ENCODE data around the gene GIMAP4. TPM values are rescaled to one million over a fixed set of nuclear protein-coding genes. Genes with fewer than 3 reads are reported as not detected.
A peak's percentile ranks its signal among the peaks of the same experiment; 100 is the strongest.
"Not testable (repeated sequence)": the region's sequence is repeated elsewhere in the genome, so short reads cannot be mapped to it uniquely, and the experiment has no call there.

GIMAP4 gene
- 166 and 197 TPM in 2 replicates for total RNA-seq

DNA sequence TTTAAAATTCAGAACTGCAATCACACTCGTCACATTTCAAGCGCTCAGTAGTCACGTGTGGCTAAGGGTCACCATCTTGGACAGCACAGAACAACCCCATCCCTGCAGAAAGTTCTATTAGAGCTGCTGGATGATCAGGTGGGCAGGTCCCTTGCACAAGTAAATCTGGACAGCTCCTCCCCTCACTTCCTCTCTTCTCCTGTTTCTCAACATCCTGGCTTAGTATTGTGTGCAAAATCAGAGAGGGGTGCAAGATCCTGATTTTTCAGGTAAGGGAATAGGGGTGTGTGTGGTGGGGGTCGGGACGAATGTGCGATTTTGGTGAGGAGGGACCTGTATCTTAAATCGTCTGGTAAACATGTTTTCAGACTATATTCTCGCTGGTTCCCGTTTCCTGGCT is at the start of gene GIMAP4:
GIMAP4 (plus strand) TSS at position 222 of the 400 bp plus-strand sequence. CDS start 2,512 bp downstream, outside the sequence.
- DNase-seq (ENCODE audit: low read depth in 2 of 2): peak; percentile 51 to 66

DNA sequence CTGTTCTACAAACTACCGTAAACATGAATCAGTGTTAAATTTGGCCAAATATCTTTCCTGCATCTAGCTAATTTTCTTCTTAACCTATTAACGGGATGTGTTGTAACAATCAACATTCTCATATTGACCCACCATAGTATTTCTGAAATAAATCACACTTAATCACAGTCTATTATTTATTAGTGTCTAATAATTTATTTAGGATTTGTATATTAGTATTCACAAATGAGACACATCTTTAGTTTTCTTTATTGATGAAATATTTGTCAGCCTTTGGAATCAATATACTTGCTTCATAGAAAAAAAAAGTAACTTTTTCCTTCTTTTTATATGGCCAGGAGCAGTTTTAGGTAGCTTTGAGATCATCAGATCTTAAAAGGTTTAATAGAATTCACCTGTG is 47.9 kb upstream of the GIMAP4 start:
- no peak for DNase-seq (ENCODE audit: low read depth in 2 of 2)

DNA sequence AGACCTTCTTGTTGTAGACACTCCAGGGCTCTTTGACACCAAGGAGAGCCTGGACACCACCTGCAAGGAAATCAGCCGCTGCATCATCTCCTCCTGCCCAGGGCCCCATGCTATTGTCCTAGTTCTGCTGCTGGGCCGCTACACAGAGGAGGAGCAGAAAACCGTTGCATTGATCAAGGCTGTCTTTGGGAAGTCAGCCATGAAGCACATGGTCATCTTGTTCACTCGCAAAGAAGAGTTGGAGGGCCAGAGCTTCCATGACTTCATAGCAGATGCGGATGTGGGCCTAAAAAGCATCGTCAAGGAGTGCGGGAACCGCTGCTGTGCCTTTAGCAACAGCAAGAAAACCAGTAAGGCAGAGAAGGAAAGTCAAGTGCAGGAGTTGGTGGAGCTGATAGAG is 47.0 kb upstream of the GIMAP4 start:
- DNase-seq (ENCODE audit: low read depth in 2 of 2): no peak

DNA sequence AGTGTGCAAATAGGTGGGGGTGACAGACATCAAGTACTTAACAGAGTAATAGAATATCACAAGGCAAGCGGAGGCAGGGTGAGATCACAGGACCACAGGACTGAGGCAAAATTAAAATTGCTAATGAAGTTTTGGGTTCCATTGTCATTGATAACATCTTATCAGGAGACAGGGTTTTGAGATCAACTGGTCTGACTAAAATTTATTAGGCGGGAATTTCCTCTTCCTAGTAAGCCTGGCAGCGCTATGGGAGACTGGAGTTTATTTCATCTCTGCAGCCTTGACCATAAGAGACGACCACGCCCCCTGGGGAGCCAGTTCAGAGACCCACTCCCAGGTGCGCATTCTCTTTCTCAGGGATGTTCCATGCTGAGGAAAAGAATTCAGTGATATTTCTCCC is 44.3 kb upstream of the GIMAP4 start:
- DNase-seq (ENCODE audit: low read depth in 2 of 2): not testable (repeated sequence)

DNA sequence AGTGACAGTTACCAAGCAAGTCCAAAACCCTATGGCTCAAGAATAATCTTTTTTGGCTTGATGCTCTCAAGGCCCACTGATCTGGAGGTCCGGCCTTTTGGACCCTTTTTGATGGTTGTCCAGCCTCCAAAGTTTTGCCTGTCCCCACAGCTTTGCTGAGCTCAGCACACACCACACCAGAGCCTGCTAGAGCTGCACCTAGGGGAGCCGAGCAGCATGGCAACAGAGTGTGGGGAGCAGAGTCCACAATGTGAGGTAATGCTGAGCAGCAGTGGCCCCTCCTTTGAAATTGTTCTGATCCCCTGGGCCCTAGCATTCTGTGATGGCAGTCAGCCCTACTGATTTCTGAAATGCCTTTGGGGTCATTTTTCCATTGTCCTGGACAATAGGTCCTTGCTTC is 43.2 kb upstream of the GIMAP4 start:
- DNase-seq (ENCODE audit: low read depth in 2 of 2): no peak

DNA sequence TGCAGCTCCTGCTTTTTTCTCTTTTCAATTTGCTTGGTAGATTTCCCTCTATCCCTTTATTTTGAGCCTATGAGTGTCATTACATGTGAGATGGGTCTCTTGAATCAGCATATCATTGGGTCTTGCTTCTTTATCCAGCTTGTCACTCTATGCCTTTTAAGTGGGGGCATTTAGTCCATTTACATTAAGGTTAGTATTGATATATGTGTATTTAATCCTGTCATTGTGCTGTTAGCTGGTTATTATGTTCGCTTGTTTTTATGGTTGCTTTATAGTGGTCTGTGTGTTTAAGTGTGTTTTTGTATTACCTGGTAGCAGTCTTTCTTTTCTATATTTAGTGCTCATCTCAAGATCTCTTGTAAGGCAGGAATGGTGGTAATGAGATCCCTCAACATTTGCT is 35.5 kb upstream of the GIMAP4 start:
- DNase-seq (ENCODE audit: low read depth in 2 of 2): peak; percentile 6 to 30

DNA sequence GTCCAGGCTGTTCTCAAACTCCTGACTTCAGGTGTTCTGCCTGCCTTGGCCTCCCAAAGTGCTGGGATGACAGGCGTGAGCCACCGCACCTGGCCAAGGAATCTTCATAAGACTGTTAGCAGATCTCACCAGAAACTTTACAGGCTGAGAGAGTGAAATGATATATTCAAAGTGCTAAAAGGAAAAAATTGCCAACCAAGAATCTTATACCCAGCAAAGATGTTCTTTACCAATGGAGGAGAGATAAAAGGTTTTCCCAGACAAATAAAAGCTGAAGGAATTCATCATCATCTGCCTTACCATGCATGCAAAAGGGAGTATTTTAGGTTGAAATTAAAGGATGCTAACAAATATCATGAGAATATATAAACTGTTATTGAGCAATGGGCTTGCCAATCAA is 28.9 kb upstream of the GIMAP4 start:
- DNase-seq (ENCODE audit: low read depth in 2 of 2): no peak

DNA sequence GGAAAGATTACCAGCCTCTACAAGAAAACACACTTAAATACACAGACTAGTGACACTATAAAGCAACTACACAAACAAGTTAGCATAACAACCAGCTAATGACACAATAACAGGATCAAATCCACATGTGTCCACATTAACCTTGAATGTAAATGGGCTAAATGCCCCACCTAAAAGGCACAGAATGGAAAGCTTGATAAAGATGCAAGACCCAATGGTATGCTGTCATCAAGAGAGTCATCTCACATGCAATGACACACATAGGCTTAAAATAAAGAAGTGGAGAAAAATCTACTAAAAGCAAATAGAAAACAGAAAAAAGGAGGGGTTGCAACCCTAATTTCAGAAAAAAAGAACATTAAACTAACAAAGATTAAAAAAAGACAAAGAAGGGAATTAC is 14.0 kb upstream of the GIMAP4 start:
- no peak for DNase-seq (ENCODE audit: low read depth in 2 of 2)

DNA sequence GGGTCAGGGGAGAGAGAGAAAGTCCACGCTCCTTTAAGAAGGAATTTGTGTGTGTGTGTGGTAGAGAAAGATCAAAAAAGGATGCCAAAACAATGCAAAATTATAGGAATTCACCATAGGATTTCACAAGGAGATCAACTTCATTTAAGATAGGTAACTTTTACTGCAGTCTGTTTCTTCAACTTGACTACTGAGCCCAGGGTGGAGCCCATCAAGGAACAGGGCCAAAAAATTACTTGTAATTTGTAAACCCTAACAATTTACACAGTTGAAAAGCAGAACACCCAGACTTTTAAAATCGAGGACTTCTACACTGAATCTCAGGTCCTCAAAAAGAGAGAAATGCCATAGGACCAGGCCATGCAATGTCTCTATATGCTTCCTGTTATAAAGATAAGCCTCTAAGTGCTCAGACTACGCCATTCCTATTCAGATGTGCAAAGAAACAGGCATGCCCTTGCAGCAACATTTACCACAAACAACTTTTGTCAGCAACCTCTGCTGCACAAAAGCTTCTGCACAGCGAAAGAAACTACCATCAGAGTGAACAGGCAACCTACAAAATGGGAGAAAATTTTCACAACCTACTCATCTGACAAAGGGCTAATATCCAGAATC is 10.6 kb upstream of the GIMAP4 start:
- DNase-seq (ENCODE audit: low read depth in 2 of 2): no peak

DNA sequence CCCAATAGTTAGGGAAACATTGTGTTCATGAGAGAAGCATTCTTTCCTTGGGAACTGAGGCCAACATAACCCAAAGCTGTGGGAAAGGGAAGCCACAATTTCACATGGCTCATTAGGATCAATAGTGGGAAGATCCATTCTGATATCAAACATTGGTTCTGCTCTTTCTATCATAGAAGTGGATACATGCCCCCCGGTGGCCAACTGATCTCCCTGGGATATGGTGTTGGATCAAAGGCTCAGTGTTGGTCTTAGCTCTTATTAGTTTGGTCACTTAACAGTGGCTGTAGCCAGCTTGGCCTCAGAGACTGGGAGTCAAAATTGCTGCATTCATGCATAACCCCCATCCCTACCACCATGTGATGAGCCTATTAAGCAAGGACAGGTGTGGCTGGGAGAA is 6.7 kb upstream of the GIMAP4 start:
- no peak for DNase-seq (ENCODE audit: low read depth in 2 of 2)

DNA sequence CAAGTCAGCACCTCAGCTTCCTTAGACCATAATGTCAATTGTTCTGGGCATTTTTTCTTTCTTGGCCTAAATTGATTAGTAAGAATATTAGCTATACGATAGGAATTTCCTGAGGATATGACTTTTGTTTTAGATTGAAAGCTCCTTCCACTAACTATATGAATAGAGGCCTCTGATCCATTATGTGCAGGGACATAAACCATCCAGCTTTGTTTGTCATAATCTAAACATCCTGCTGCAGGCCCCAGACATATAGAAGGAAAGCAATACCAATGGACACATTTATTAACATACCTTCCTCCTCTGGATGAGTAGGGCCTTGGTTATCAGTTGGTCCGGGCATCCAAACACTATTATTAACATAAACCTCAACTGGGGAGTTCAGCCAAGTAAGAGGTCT is 4.3 kb upstream of the GIMAP4 start:
- peak in 1 of 2 donors; percentile 10 for DNase-seq (ENCODE audit: low read depth in 2 of 2)

DNA sequence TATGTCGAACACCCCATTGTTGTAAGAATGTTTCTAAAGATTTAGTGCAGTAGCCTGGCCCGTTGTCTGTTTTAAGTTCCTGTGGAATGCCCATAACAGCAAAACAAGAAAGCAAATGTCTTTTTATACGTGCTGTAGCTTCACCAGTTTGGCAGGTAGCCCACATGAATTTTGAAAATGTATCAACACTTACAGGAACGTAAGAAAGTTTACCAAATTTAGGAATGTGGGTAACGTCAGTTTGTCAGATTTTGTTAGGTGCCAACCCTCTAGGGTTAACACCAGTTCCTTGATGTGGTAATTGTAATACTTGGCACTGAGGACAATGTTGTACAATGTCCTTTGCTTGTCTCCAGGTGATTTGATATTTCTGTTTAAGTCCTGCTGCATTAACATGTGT is 3.2 kb upstream of the GIMAP4 start:
- DNase-seq (ENCODE audit: low read depth in 2 of 2): no peak

DNA sequence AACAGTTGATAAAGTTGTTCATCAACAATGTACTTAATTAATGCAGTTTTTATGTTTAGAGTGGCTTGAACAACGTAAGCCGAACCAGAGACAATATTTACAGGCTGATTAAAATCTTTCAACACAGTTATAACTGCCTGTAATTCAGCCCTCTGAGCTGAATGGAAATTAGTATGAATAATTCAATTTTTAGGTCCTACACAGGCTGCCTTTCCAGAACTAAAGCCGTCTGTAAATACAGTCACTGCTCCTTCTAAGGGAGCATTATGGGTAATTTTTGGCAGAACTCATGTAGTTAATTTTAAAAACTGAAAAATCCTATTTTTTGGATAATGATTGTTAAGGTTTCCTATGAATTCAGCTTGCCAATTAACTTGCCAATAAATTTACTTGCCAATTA is 2.6 kb upstream of the GIMAP4 start:
- no peak for DNase-seq (ENCODE audit: low read depth in 2 of 2)

DNA sequence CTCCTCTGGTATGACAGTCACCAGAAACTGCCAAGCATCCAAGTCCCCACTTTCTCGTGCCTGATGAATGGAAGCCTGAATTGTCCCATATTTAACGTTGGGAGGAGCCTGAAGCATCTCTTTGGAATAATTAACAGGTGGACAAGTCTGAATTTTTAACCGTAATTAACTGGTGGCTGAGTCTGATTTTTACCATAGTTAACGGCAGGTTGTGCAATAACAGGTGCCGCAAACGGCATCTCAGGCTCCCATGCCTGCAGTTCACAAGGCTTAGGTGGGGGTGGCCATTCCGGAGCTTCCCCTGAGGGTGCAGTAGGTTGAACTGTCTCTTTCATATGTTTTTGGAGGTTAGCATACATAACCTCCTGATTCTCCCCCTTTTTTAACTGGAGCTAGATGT is 2.0 kb upstream of the GIMAP4 start:
- no peak for DNase-seq (ENCODE audit: low read depth in 2 of 2)

DNA sequence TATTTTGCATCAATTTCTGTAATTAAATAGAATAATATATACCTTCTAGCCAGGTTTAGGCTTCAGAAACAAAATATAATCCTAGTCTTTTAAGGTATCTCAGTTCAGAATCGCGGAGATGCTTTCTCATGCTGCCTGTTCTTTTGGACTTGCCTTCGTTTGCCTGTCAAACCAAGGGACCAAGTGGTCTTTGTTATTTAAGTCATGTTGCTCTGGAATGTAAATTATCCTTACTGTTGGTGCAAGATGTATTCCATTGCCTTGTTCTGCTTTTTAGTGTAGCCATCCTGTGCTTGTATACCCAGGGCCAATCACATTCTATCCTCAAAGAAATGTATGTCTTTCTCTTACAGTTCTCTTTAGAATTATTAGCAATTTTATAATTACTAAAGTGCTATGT is 1.1 kb upstream of the GIMAP4 start:
- no peak for DNase-seq (ENCODE audit: low read depth in 2 of 2)

DNA sequence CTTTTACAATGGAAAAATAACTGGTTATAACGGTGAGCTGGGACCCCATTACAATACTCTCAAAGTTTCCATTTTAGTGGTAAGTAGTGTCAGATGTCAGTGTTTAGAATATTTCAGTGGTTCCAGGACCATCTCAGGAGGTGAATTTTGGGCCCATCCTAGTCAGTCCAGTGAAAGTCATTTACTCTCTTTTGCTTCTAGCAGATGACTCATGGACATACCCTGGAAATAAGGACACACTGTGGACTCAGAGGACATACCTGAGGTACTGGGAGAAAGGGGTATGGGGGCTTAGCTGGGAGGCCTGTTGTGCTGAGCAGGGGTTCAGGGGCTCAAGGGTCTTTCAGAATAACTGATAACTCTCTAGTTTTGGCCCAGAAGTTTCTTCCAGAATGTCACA is 618 bp upstream of the GIMAP4 start:
- DNase-seq (ENCODE audit: low read depth in 2 of 2): no peak

DNA sequence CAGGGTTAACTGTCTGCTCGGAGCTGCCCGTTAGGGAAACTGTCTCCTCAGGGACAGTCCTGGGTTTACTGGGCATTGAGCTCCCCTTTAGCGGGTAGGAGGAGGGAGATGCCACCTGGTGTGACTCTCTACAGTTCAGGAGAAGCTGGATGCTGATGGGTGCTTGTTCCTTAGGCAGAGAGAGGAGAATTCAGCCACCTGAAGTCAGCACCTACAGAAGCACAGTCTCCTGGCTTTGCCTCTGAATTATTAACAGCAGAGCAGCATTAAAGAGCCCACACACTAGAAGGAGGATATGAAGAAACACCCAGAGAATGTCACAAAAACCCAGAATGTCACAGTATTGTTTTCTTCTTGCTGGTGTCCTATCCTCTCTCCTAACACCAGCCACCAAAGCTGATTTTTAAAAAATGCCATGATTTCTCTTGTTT is 696 bp downstream of the GIMAP4 start:
- DNase-seq (ENCODE audit: low read depth in 2 of 2): peak in 1 of 2 donors; percentile 7

DNA sequence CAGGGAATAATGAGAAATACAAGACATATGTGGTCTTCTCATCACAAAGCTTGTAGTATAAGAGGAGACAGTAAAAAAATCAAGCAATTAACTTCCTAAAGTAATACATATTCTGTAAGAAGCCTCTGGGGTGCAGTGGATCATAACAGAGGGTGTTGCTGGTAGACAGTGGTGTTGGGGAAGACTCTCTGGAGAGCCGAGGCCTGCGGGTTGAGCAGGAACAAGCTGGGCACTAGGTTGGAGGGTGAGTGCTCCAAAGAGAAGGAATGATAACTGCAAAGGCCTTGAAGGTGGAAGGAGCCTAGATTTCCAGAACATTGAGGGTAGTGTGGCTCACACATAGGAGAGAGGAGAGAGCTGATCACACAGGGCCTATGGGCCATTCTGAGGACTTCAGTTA is 1.5 kb downstream of the GIMAP4 start:
- DNase-seq (ENCODE audit: low read depth in 2 of 2): peak; percentile 21 to 43

DNA sequence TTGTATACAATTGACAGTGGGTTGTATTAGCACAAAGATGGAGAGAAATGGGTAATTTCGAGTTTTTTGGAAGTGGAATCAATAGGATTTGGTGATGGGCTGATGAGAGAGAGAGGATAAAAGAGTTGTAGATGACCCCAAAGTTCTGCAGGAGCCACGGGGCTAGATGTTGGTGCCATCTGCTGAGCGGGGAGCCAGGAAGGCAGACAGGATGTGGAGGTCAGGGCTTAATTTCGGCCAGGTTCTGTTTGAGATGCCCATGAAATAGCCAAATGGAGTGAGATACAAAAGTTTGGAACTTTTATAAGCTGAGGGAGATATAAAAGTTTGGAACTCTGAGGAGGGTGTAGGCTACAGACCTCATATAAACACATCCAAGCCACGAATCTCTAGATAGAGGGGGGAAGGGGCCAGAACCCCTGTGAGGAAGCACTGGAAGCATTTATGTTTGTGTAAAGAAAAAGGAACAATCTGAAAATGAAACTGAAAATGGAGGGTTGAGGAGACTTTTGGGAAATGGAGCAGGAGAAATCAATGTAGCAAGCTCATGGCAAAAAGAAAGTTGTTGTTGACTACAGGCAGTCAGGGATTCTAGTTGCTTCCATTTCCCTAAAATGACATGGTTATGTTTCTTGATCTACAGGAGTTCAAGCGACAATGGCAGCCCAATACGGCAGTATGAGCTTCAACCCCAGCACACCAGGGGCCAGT is 2.2 kb downstream of the GIMAP4 start:
- DNase-seq (ENCODE audit: low read depth in 2 of 2): peak in 1 of 2 donors; percentile 9

DNA sequence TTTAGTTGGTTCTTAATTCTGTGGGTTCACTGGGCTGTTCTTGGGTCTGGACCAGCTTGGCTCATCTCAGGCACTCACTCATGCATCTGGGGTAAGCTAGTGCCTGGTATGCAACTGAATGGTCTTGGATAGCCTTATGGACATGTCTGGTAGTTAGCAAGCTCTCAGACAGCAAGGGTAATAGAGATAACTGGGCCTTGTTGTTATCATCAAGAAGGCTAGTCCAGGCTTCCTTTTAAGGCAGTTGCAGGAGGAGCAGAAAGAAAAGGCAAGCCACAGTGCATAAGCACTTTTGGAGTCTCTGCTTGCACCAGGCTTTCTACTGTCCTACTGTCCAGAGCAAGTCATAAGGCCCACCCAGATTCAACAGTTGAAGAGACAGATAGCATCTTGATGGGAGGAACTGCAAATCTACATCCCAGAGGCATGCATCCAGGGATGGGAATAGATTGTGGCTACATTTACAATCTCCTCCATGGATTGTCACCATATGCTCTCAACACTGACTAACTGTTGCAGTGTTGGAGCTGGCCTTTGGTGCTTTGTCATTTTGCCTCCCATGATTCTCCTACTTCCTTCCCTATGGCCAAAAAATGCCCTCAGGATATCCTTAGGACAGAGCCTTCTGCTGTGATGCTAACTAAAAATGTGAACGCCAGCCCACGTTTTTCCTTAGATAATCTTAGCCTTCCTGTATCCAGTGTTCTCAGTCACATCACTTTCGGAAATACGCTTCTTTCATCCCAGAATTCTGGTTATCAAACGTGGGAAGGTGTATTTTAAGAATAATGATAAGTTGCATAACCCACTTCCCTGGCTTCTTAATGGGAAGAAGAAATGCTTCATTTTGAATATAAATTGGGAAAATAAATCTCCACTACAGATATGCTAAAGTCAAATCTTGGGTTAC is 3.6 kb downstream of the GIMAP4 start:
- DNase-seq (ENCODE audit: low read depth in 2 of 2): no peak

DNA sequence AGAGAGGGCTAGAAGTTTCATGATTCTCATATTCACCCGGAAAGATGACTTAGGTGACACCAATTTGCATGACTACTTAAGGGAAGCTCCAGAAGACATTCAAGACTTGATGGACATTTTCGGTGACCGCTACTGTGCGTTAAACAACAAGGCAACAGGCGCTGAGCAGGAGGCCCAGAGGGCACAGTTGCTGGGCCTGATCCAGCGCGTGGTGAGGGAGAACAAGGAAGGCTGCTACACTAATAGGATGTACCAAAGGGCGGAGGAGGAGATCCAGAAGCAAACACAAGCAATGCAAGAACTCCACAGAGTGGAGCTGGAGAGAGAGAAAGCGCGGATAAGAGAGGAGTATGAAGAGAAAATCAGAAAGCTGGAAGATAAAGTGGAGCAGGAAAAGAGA is 5.3 kb downstream of the GIMAP4 start:
- no peak for DNase-seq (ENCODE audit: low read depth in 2 of 2)

DNA sequence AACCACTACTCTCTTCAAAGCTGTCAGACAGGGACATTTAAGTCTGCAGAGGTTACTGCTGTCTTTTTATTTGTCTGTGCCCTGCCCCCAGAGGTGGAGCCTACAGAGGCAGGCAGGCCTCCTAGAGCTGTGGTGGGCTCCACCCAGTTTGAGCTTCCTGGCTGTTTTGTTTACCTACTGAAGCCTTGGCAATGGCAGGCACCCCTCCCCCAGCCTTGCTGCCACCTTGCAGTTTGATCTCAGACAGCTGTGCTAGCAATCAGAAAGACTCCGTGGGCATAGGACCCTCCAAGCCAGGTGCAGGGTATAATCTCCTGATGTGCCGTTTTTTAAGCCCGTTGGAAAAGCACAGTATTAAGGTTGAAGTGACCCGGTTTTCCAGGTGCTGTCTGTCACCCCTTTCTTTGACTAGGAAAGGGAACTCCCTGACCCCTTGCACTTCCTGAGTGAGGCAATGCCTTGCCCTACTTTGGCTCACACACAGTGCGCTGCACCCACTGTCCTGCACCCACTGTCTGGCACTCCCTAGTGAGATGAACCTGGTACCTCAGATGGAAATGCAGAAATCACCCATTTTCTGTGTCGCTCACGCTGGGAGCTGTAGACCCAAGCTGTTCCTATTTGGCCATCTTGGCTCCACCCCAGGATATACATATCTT is 12.9 kb downstream of the GIMAP4 start:
- not testable (repeated sequence) for DNase-seq (ENCODE audit: low read depth in 2 of 2)

Measured in lung microvascular endothelial cell (primary cell).